Coronary artery (tissue), 2 donors: Measurements from ENCODE around the gene S1PR1.

ENCODE experiments used
- DNase-seq: peaks from one replicate; pipeline ENCODE4 v3.0.0-alpha.2; 2017; ENCODE audit warnings: low spot score
- H3K27ac ChIP-seq, 2 donors: fragments of 200-600 bp; sonication (generic); one replicate each; pipeline ENCODE4 v1.5.1; 2016 to 2019
- H3K4me3 ChIP-seq: fragments of 200-600 bp; sonication (generic); 2 replicates; pipeline ENCODE4 v1.5.1; 2016; ENCODE audit warnings: mild to moderate bottlenecking, moderate library complexity
- TF ChIP-seq, protein P1 (sequence below): fragments of 200-600 bp; sonication (generic); IDR thresholded peaks from one replicate; pipeline ENCODE4 v1.5.1; 2019; ENCODE audit warnings: antibody characterized with exemption

S1PR1 gene

DNA sequence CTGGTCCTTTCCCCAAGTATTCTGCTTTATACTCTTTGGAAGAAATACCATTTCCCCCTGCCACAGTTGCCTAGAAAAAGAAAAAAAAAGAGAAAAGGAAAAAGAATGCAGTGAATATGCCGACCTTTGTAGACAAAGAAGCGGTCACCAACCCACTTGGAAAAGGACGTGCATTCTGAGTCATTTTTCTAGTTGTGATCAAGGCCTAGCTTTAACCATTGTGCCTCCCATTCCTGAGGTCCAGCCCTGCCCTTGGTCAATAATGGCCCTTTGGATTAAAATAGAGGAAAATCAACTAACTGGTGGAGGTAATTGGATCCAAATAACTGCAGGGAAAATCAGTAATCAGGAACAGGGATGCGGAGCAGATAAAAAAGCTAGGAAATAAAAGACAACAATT is 24.8 kb downstream of the S1PR1 start:
- TF ChIP-seq, protein P1, sequence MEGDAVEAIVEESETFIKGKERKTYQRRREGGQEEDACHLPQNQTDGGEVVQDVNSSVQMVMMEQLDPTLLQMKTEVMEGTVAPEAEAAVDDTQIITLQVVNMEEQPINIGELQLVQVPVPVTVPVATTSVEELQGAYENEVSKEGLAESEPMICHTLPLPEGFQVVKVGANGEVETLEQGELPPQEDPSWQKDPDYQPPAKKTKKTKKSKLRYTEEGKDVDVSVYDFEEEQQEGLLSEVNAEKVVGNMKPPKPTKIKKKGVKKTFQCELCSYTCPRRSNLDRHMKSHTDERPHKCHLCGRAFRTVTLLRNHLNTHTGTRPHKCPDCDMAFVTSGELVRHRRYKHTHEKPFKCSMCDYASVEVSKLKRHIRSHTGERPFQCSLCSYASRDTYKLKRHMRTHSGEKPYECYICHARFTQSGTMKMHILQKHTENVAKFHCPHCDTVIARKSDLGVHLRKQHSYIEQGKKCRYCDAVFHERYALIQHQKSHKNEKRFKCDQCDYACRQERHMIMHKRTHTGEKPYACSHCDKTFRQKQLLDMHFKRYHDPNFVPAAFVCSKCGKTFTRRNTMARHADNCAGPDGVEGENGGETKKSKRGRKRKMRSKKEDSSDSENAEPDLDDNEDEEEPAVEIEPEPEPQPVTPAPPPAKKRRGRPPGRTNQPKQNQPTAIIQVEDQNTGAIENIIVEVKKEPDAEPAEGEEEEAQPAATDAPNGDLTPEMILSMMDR, result no peak
- no peak for DNase-seq
- H3K4me3 ChIP-seq, result no peak overlapping the region
- H3K27ac ChIP-seq, result no peak overlapping the region

DNA sequence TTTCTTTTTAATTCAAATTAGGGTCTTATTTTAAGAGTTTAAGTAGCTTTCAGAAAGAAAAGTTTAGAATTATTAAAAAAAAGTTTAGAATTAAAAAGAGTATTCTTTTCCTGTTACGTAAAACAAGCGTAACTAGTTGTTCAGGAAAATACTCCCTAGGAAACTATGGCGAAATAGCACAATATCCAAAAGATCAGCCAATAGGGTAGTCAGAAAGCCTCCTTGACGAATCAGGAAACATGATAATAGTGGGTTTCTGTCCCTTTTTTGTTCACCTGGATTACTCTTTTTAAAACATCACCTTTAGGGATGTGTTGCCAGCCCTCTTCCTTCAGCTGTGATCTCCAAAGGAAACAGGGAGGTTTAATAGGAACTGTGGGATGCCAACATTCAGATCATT is 25.2 kb downstream of the S1PR1 start:
- H3K4me3 ChIP-seq, result no peak overlapping the region
- DNase-seq, result no peak
- TF ChIP-seq, protein P1, result no peak
- H3K27ac ChIP-seq, result no peak overlapping the region

DNA sequence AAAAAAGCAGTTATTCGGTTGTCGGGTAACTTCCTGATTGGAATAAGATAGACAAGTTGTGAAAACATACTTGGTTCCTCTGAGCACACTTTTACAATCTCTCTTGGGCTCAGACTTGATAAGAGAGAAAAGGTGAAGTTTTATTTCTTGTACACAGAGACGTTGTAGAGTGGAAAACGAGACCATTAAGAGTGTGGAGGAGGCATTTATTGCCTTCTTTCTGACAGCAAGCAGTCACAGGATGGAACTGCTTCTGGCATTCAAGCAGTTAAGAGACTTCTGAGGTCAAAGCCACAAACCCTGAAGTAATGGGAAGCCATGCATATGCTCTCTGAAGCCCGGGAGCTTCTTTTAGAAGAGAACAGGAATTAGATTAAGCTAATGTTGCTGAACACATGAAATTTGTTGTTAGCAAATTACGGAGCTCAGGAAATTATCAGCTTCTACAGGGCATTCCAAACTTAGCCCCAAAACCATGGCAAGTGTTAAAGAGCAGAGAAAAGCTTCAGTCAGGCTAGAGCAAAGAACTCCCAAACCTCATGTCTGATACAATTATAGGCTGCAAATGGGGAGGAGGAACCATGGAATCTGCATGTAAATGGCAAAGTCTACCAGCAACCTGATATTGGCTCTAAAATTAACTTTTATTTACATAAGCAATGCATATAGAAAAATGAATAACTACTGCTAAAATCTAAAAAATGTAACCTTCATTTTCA is 26.0 kb downstream of the S1PR1 start:
- Histone ChIP-seq H3K4me3 (no peak overlapping the region), H3K27ac (no peak overlapping the region)
- TF ChIP-seq, protein P1, result no peak
- no peak for DNase-seq

DNA sequence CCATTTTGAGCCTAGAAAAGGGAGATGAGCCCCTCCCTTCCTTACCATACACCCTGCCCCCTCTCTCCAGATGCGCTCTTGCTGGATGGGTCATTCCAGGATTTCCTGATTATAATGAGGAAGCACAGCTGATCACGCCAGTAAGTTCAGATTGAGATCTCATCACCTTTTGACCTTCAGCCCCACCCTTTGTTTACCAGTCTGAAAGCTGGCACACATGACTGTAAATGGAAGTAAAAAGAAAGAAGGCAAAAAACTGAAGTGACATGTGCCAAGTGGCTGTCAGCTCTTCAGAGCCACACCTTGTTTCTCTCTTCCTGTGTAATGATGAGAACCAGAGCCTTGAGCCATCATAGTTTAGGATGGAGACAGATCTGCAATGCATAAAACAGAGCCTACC is 27.9 kb downstream of the S1PR1 start:
- DNase-seq, result no peak
- Histone ChIP-seq H3K27ac (no peak overlapping the region), H3K4me3 (no peak overlapping the region)
- TF ChIP-seq, protein P1, result no peak

DNA sequence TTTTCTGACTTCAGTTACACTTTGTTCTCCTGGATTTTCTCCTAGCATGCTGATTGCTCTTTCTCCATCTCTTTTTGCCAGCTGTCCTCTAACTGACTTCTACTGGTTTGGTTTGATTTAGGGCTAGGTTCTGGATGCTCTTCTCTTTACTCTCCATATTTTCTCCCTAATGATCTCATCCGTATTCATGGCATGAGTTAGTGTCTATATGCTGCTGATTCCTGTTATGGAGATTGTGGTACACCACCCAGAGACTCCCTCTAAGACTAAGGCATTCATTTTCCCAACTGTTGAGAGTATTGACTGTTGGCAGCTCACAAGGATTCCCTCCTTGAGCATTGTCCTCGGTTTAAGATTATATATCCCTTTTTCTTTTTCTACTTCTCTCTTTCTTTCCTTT is 28.9 kb downstream of the S1PR1 start:
- no peak overlapping the region for H3K4me3 ChIP-seq
- no peak overlapping the region for H3K27ac ChIP-seq
- TF ChIP-seq, protein P1, result no peak
- no peak for DNase-seq

DNA sequence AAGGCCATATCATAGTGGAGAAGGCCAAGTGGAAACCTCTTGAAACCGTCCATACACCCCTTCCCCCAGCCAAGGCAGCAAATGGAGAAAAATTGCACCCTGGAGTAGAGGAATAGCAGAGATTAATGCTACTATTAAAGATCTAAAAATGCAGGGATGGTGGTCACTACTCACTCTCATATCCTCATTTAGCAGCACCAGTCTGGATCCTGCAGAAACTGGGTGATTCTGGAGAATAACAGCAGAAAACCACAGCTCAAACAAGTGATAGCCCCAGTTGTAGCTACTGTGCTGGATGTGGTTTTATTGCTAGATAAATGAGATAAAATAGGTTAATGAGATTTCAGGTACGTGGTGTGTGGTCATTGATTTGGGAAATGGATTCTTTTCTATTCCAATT is 30.3 kb downstream of the S1PR1 start:
- TF ChIP-seq, protein P1, result no peak
- no peak overlapping the region for H3K4me3 ChIP-seq
- no peak for DNase-seq

DNA sequence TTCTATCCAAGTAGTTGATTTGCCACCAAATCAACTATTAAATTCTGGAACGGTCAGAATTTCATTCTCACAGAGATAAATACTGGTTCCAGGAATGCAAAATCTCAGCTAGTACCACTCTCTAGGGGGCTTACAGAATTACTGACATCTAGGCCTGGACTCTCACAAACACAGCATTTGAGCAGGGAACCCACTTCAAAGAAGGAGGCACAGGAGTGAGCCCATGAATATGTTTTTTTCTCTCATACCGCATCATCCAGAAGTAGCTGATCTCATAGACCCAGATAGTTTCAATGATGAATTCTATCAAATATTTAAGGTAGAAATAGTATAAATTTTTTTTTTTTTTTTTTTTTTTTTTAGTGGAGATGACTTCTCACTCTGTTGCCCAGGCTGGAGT is 32.1 kb downstream of the S1PR1 start:
- H3K4me3 ChIP-seq, result no peak overlapping the region
- DNase-seq, result no peak
- TF ChIP-seq, protein P1, result no peak
- H3K27ac ChIP-seq, result no peak overlapping the region

More for the DNA sequence above, 30.3 kb downstream of the S1PR1 start:
- no peak overlapping the region for H3K27ac ChIP-seq
